ENCODE results near the gene COMMD7. TPM values are rescaled to one million over a fixed set of nuclear protein-coding genes. Genes with fewer than 3 reads are reported as not detected.
"Not testable (repeated sequence)": the region's sequence is repeated elsewhere in the genome, so short reads cannot be mapped to it uniquely, and the experiment has no call there.

Gene COMMD7
- total RNA-seq, 2 donors from 2014 or later = 18.5 to 29.9 TPM

DNA sequence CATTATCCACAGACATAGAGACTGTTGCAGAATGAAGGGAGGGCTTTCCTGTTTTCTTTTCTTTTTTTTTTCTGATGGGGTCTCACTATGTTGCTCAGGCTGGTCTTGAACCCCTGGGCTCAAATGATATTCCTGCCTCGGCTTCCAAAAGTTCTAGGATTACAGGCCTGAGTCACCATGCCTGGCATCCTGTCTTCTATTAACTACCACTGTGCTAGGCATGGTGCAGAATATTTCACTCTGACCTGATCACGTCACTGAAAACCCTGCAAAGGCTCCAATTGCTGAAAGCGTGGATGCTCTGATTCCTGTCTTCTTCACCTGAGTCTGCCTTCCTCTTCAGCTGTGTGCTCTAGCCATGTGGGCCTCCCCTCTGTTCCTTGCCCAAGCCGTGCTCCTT is 10.5 kb upstream of the COMMD7 start:
- no peaks in the 10 kb centered on the region for H3K9me3 Mint-ChIP-seq
- H3K27ac Mint-ChIP-seq = no peak overlapping the region
- H3K36me3 Mint-ChIP-seq (ENCODE audit: low read depth) = no peaks in the 10 kb centered on the region
- H3K4me1 Mint-ChIP-seq = no peaks in the 10 kb centered on the region
- ATAC-seq (replicated peaks) = no peak
- H3K4me3 Mint-ChIP-seq = no peak overlapping the region
- no peaks in the 10 kb centered on the region for H3K27me3 Mint-ChIP-seq

GRCh38 chr20:32752458-32753250 is 9.4 kb upstream of the COMMD7 start:
- Mint-ChIP-seq H3K27ac (no peak overlapping the region), H3K36me3 (ENCODE audit: low read depth) (no peaks in the 10 kb centered on the region), H3K4me3 (no peak overlapping the region), H3K9me3 (no peaks in the 10 kb centered on the region), H3K4me1 (no peaks in the 10 kb centered on the region), H3K27me3 (no peaks in the 10 kb centered on the region)
- ATAC-seq (replicated peaks) = peak; percentile 79

DNA sequence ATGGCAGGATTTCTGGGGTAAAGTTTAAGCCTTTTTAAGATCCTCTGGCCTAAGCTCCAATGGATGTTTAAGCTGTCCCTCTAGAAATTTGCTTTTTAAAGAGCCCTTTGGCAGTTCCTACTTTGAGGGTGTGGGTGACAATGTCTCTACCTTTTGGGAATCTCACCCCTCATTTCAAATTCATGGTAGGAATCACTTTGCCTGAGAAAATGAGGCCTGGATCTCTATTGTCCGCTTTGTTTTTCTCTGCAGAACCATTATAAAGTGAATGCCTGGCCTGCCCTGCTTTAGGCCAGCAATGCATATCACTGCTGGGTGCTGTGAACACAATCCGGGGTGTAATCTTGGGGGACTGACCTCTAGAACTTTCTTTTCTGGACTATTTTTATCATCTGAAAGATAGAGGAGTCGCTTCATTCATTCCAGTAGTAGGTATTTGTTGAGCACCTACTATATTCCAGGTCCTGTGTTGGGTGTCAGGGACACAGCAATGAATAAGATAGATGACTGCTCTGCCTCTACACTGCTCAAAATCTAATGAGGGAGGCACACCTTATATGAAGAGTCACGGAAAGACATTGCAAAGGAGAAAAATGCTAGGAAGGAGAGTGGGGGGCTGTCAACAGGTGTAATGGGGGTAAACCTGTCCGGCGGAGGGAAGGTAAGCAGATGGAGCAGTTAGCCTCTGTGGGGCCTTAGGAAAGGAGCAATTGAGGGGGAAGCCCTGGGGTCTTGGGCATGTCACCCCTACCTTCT is 8.6 kb upstream of the COMMD7 start:
- ATAC-seq (replicated peaks) = no peak
- Mint-ChIP-seq H3K4me3 (no peak overlapping the region), H3K4me1 (no peaks in the 10 kb centered on the region), H3K9me3 (no peaks in the 10 kb centered on the region), H3K27me3 (no peaks in the 10 kb centered on the region), H3K36me3 (ENCODE audit: low read depth) (no peaks in the 10 kb centered on the region), H3K27ac (no peak overlapping the region)

- H3K36me3 Mint-ChIP-seq (ENCODE audit: low read depth) = no peaks in the 10 kb centered on the region
- H3K27me3 Mint-ChIP-seq = no peaks in the 10 kb centered on the region
- no peaks in the 10 kb centered on the region for H3K9me3 Mint-ChIP-seq
- H3K4me1 Mint-ChIP-seq = no peaks in the 10 kb centered on the region
- no peak for ATAC-seq (replicated peaks)
- no peak overlapping the region for H3K27ac Mint-ChIP-seq
- H3K4me3 Mint-ChIP-seq = no peak overlapping the region
Observed at GRCh38 chr20:32751293-32751692, 8.0 kb upstream of the COMMD7 start.

DNA sequence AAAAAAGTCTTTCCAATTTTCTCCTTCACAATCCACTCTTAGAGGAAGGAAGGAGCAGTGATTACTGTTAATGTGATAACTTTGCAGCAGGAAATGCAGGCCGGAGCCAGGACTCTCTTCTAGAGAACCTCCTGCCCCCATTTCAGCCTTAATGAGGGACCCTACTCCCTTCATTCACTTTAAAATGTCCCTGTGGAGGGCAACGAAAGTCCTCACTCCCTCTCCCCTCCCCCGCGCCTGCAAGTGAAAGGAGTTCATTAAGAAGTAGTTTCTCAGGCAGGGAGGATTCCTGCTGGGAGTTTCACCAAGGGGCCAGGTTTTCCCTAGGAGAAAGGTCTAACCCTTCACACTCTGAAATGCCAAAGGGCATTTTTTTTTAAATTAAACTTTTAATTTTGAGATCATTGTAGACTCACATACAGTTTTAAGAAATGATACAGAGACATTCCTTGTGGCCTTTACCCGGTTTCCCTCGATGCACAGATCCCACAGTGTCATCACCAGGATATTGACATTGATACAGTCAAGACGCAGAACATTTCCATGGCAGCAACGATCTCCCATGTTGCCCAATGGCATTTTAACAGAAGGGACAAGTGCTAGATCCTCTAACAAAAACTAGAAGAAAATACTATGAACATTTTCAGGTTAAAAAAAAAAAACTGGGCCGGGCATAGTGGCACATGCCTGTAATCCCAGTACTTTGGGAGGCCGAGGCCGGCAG is 6.8 kb upstream of the COMMD7 start:
- ATAC-seq (replicated peaks) = no peak
- no peak overlapping the region for H3K27ac Mint-ChIP-seq
- H3K36me3 Mint-ChIP-seq (ENCODE audit: low read depth) = no peaks in the 10 kb centered on the region

GRCh38 chr20:32742322-32743236 is 688 bp downstream of the COMMD7 start:
- H3K9me3 Mint-ChIP-seq = no peaks in the 10 kb centered on the region
- ATAC-seq (replicated peaks) = no peak
- peaks cover 5% of the 10 kb centered on the region for H3K4me1 Mint-ChIP-seq
- no peaks in the 10 kb centered on the region for H3K27me3 Mint-ChIP-seq
- peak overlapping the region; percentile 98 for H3K27ac Mint-ChIP-seq
- peak overlapping the region; percentile 97 for H3K4me3 Mint-ChIP-seq
- no peaks in the 10 kb centered on the region for H3K36me3 Mint-ChIP-seq (ENCODE audit: low read depth)

More for the DNA sequence above, 6.8 kb upstream of the COMMD7 start:
- Mint-ChIP-seq H3K4me3 (no peak overlapping the region), H3K4me1 (no peaks in the 10 kb centered on the region), H3K9me3 (no peaks in the 10 kb centered on the region), H3K27me3 (no peaks in the 10 kb centered on the region)

DNA sequence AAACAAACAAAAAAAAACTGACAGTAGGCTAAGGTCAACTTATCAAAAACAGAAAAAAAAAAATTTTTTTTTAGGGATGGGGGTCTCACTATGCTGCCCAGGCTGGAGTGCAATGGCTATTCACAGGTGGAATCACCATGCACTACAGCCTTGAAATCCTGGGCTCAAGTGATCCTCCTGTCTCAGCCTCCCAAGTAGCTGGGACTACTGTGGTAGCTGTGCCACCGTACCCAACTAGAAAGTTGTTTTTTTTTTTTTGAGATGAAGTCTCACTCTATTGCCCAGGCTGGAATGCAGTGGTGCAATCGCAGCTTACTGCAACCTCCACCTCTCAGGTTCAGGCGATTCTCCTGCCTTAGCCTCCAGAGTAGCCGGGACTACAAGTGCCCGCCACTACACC is 2.1 kb downstream of the COMMD7 start:
- Mint-ChIP-seq H3K4me1 (peaks cover 5% of the 10 kb centered on the region), H3K27me3 (no peaks in the 10 kb centered on the region), H3K27ac (no peak overlapping the region), H3K4me3 (no peak overlapping the region), H3K36me3 (ENCODE audit: low read depth) (no peaks in the 10 kb centered on the region), H3K9me3 (no peaks in the 10 kb centered on the region)
- ATAC-seq (replicated peaks) = no peak

- Mint-ChIP-seq H3K4me3 (peak overlapping the region; percentile 46), H3K4me1 (peaks cover 10% of the 10 kb centered on the region), H3K27ac (peak overlapping the region; percentile 77), H3K27me3 (no peaks in the 10 kb centered on the region), H3K9me3 (no peaks in the 10 kb centered on the region), H3K36me3 (ENCODE audit: low read depth) (no peaks in the 10 kb centered on the region)
- peak; percentile 89 for ATAC-seq (replicated peaks)
Observed at GRCh38 chr20:32737371-32738223, 5.7 kb downstream of the COMMD7 start.

DNA sequence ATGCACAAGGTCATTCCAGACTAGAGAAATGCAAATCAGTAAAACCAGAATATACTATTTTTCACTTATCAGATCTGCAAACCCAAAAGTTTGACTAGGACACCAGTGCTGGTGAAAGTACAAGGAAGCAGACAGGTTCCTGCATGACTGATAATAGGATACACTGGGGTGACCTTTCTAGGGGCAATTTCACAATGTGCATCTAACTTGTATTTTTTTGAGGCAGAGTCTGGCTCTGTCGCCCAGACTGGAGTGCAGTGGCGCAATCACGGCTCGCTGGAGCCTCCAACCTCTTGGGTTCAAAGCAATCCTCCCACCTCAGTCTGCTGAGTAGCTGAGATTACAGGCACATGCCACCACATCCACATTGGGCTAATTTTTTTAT is 11.4 kb downstream of the COMMD7 start:
- no peak for ATAC-seq (replicated peaks)
- no peaks in the 10 kb centered on the region for H3K27me3 Mint-ChIP-seq
- no peak overlapping the region for H3K4me3 Mint-ChIP-seq
- peaks cover 27% of the 10 kb centered on the region for H3K36me3 Mint-ChIP-seq (ENCODE audit: low read depth)
- H3K27ac Mint-ChIP-seq = peak overlapping the region; percentile 14
- H3K9me3 Mint-ChIP-seq = no peaks in the 10 kb centered on the region
- H3K4me1 Mint-ChIP-seq = peaks cover 12% of the 10 kb centered on the region

GRCh38 chr20:32729334-32729733 is 13.9 kb downstream of the COMMD7 start:
- not testable (repeated sequence) for H3K9me3 Mint-ChIP-seq; H3K27me3 Mint-ChIP-seq; H3K27ac Mint-ChIP-seq; H3K4me3 Mint-ChIP-seq; ATAC-seq (replicated peaks); H3K4me1 Mint-ChIP-seq
- H3K36me3 Mint-ChIP-seq (ENCODE audit: low read depth) = peaks cover 49% of the 10 kb centered on the region

- not testable (repeated sequence) for H3K9me3 Mint-ChIP-seq; H3K4me1 Mint-ChIP-seq; H3K27me3 Mint-ChIP-seq; ATAC-seq (replicated peaks); H3K4me3 Mint-ChIP-seq
- peaks cover 49% of the 10 kb centered on the region for H3K36me3 Mint-ChIP-seq (ENCODE audit: low read depth)
- peak overlapping the region; percentile 9 for H3K27ac Mint-ChIP-seq
Observed at GRCh38 chr20:32728435-32728834, 14.8 kb downstream of the COMMD7 start.

- H3K4me3 Mint-ChIP-seq = no peak overlapping the region
- H3K4me1 Mint-ChIP-seq = peaks cover 7% of the 10 kb centered on the region
- no peaks in the 10 kb centered on the region for H3K9me3 Mint-ChIP-seq
- H3K27me3 Mint-ChIP-seq = no peaks in the 10 kb centered on the region
- peaks cover 49% of the 10 kb centered on the region for H3K36me3 Mint-ChIP-seq (ENCODE audit: low read depth)
- ATAC-seq (replicated peaks) = no peak
- H3K27ac Mint-ChIP-seq = no peak overlapping the region
Observed at GRCh38 chr20:32727683-32728082, 15.6 kb downstream of the COMMD7 start.

- peaks cover 41% of the 10 kb centered on the region for H3K36me3 Mint-ChIP-seq (ENCODE audit: low read depth)
- H3K27me3 Mint-ChIP-seq = no peaks in the 10 kb centered on the region
- no peaks in the 10 kb centered on the region for H3K4me1 Mint-ChIP-seq
- H3K9me3 Mint-ChIP-seq = no peaks in the 10 kb centered on the region
- no peak for ATAC-seq (replicated peaks)
- peak overlapping the region; percentile 40 for H3K27ac Mint-ChIP-seq
- H3K4me3 Mint-ChIP-seq = no peak overlapping the region
Observed at GRCh38 chr20:32718749-32719348, 24.4 kb downstream of the COMMD7 start.

Data from activated T-helper 17 cell treated with anti-CD3 and anti-CD28 coated beads, Interleukin-2, amount 50 U/mL, for 72 hours (primary cell).